Liver (tissue), 9 donors: Measurements from ENCODE around the gene THSD4. TPM values are rescaled to one million over a fixed set of nuclear protein-coding genes. Genes with fewer than 3 reads are reported as not detected.

ENCODE experiments used
- DNase-seq: peaks from one replicate; pipeline ENCODE4 v3.0.0-alpha.2; 2017; ENCODE audit warnings: low spot score
- H3K27ac ChIP-seq, 2 donors: one replicate each; pipeline ENCODE4 v1.7.0; 2013; ENCODE audit warnings: inconsistent platforms in 2 of 2, low read length in 2 of 2, control low read depth in 1 of 2, low read depth in 1 of 2, mild to moderate bottlenecking in 1 of 2
- H3K27me3 ChIP-seq, 4 donors: one replicate each; pipeline versions ENCODE4 v1.6.1 to v1.7.0; 2013; ENCODE audit warnings: low read length in 3 of 4, inconsistent platforms in 1 of 4, mild to moderate bottlenecking in 1 of 4, moderate library complexity in 1 of 4; ENCODE audit not compliant: control insufficient read depth in 4 of 4, insufficient read depth in 4 of 4
- H3K36me3 ChIP-seq, 4 donors: one replicate each; pipeline versions ENCODE4 v1.6.1 to v1.7.0; 2013; ENCODE audit warnings: low read length in 3 of 4, mild to moderate bottlenecking in 3 of 4, low read depth in 1 of 4, moderate library complexity in 1 of 4; ENCODE audit not compliant: control insufficient read depth in 4 of 4, insufficient read depth in 3 of 4
- H3K4me1 ChIP-seq, 4 donors: one replicate each; pipeline versions ENCODE4 v1.6.1 to v1.7.0; 2013; ENCODE audit warnings: low read length in 3 of 4, mild to moderate bottlenecking in 3 of 4, moderate library complexity in 1 of 4; ENCODE audit not compliant: control insufficient read depth in 4 of 4, insufficient read depth in 4 of 4
- H3K4me3 ChIP-seq, 3 donors: one replicate each; pipeline versions ENCODE4 v1.6.1 to v1.7.0; 2013; ENCODE audit warnings: low read length in 3 of 3, control low read depth in 1 of 3, low read depth in 1 of 3, mild to moderate bottlenecking in 1 of 3
- H3K9ac ChIP-seq, 2 donors: one replicate each; pipeline ENCODE4 v1.7.0; 2013; ENCODE audit warnings: low read length in 2 of 2, mild to moderate bottlenecking in 2 of 2, moderate library complexity in 2 of 2, control low read depth in 1 of 2, low read depth in 1 of 2
- H3K9me3 ChIP-seq, 4 donors: one replicate each; pipeline versions ENCODE4 v1.6.1 to v1.7.0; 2013; ENCODE audit warnings: low read length in 3 of 4; ENCODE audit not compliant: control insufficient read depth in 4 of 4
- ATF3 ChIP-seq: IDR thresholded peaks from 2 replicates; pipeline ENCODE4 v1.6.1; 2016; ENCODE audit warnings: antibody characterized with exemption
- CTCF ChIP-seq: fragments of 150-350 bp; IDR thresholded peaks from 2 replicates; pipeline ENCODE4 v1.5.1; 2017; ENCODE audit warnings: improper control_type of control experiment, low read depth, low read length; ENCODE audit not compliant: missing input control
- EGR1 ChIP-seq, 2 donors: IDR thresholded peaks; 2 replicates each; pipeline ENCODE4 v1.6.1; 2016 to 2018; ENCODE audit warnings: antibody characterized with exemption in 2 of 2, low read depth in 2 of 2
- FOXA1 ChIP-seq: IDR thresholded peaks from 2 replicates; pipeline ENCODE4 v1.6.1; 2016; ENCODE audit warnings: antibody characterized with exemption
- FOXA2 ChIP-seq: IDR thresholded peaks from 2 replicates; pipeline ENCODE4 v1.6.1; 2016; ENCODE audit warnings: antibody characterized with exemption
- GABPA ChIP-seq, 2 donors: IDR thresholded peaks in 1 of 2; conservative IDR thresholded peaks in 1 of 2; 2 replicates each; pipeline ENCODE4 v1.6.1; 2016; ENCODE audit warnings: antibody characterized with exemption in 2 of 2, mild to moderate bottlenecking in 1 of 2, moderate library complexity in 1 of 2
- HNF4A ChIP-seq, 2 donors: conservative IDR thresholded peaks; 2 replicates each; pipeline ENCODE4 v1.6.1; 2016; ENCODE audit warnings: antibody characterized with exemption in 2 of 2, mild to moderate bottlenecking in 2 of 2
- HNF4G ChIP-seq: IDR thresholded peaks from 2 replicates; pipeline ENCODE4 v1.6.1; 2016; ENCODE audit warnings: antibody characterized with exemption
- JUND ChIP-seq, 2 donors: IDR thresholded peaks; 2 replicates each; pipeline ENCODE4 v1.6.1; 2016; ENCODE audit warnings: antibody characterized with exemption in 2 of 2
- MAX ChIP-seq: IDR thresholded peaks from 2 replicates; pipeline ENCODE4 v1.6.1; 2016; ENCODE audit warnings: antibody characterized with exemption
- NR2F2 ChIP-seq: IDR thresholded peaks from 2 replicates; pipeline ENCODE4 v1.6.1; 2016; ENCODE audit warnings: antibody characterized with exemption
- RAD21 ChIP-seq, 2 donors: IDR thresholded peaks; 2 replicates each; pipeline ENCODE4 v1.6.1; 2016; ENCODE audit warnings: antibody characterized with exemption in 2 of 2, mild to moderate bottlenecking in 2 of 2
- RXRA ChIP-seq, 2 donors: IDR thresholded peaks; 2 replicates each; pipeline ENCODE4 v1.6.1; 2017 to 2018; ENCODE audit warnings: antibody characterized with exemption in 2 of 2, mild to moderate bottlenecking in 1 of 2
- SP1 ChIP-seq: IDR thresholded peaks from 2 replicates; pipeline ENCODE4 v1.6.1; 2018; ENCODE audit warnings: antibody characterized with exemption, mild to moderate bottlenecking
- YY1 ChIP-seq: IDR thresholded peaks from 2 replicates; pipeline ENCODE4 v1.6.1; 2016; ENCODE audit warnings: antibody characterized with exemption, mild to moderate bottlenecking
- ZBTB33 ChIP-seq: IDR thresholded peaks from 2 replicates; pipeline ENCODE4 v1.6.1; 2016; ENCODE audit warnings: antibody characterized with exemption
- WGBS: extraction: QIAGEN DNeasy Blood & Tissue Kit; methylation state at CpG from one replicate; pipeline ENCODE4 v1.1.7; 2013; 5-methylcytosine and 5-hydroxymethylcytosine counted together
- polyA plus RNA-seq, 2 donors: library from polyadenylated mRNA; stranded (reverse) in 1 of 2; unstranded in 1 of 2; fragments of 200-250 nt in 1 of 2; fragments of >200 nt in 1 of 2; fragmentation: Nextera tagmentation in 1 of 2; extraction: Ambion mirVana in 1 of 2; gene quantifications; one replicate each; pipeline versions ENCODE4 v1.2.1 to v1.2.3, GENCODE V29; 2013 to 2015
- total RNA-seq, 2 donors: library from RNA; depleted of rRNA; stranded (reverse); fragments of >200 nt; gene quantifications; one replicate each; pipeline ENCODE4 v1.2.3, GENCODE V29; 2014
- donor health status: healthy.
- donor health status: healthy.
- donor health status: healthy.
- donor health status: healthy.
- donor health status: healthy.

Gene THSD4
- total and polyA plus RNA-seq, 4 donors: 0.23 to 11.5 (median 1.9) TPM

- TF ChIP-seq NR2F2: no peak
- TF ChIP-seq CTCF: no peak
- peak; percentile 30 for TF ChIP-seq SP1
- no peak for TF ChIP-seq RAD21 (IDR thresholded peaks at IDR 0.05)
- TF ChIP-seq HNF4A (conservative IDR thresholded peaks at IDR 0.05): no peak
- TF ChIP-seq JUND (IDR thresholded peaks at IDR 0.05): no peak
- no peak for TF ChIP-seq ZBTB33
- TF ChIP-seq EGR1 (IDR thresholded peaks at IDR 0.05; ENCODE audit: low read depth in 2 of 2): no peak
- no peak for TF ChIP-seq GABPA (IDR thresholded peaks at IDR 0.05 in 1 of 2, conservative IDR thresholded peaks at IDR 0.05 in 1 of 2)
- TF ChIP-seq MAX: no peak
- TF ChIP-seq RXRA (IDR thresholded peaks at IDR 0.05): peak in 1 of 2 donors; percentile 15
- TF ChIP-seq ATF3: no peak
- no peak for TF ChIP-seq HNF4G
- no peak for TF ChIP-seq FOXA2
- H3K9ac ChIP-seq: no peak overlapping the region
- H3K27ac ChIP-seq: peak overlapping the region in 1 of 2 donors; percentile 9
- no peak overlapping the region for H3K4me3 ChIP-seq
- H3K4me1 ChIP-seq: peaks cover 0 to 5% (median 0%) of the 10 kb centered on the region in 4 donors
- no peak for DNase-seq
- 74% methylated on average over 4 of the region's 4 CpGs for WGBS
- no peaks in the 10 kb centered on the region for H3K9me3 ChIP-seq
- peaks cover 0 to 8% (median 2%) of the 10 kb centered on the region in 4 donors for H3K36me3 ChIP-seq
- no peaks in the 10 kb centered on the region for H3K27me3 ChIP-seq
Observed at GRCh38 chr15:71755092-71755970, 640.1 kb downstream of the THSD4 start.

GRCh38 chr15:71756599-71757352 lies 641.5 kb downstream of the THSD4 start:
- H3K27me3 ChIP-seq: no peaks in the 10 kb centered on the region
- H3K4me1 ChIP-seq: peaks cover 0 to 5% (median 0%) of the 10 kb centered on the region in 4 donors
- no peak for DNase-seq
- H3K36me3 ChIP-seq: peaks cover 0 to 7% (median 0%) of the 10 kb centered on the region in 4 donors
- no peak overlapping the region for H3K4me3 ChIP-seq
- H3K9me3 ChIP-seq: no peaks in the 10 kb centered on the region
- WGBS: 95% methylated on average over 8 of the region's 8 CpGs
- H3K27ac ChIP-seq: no peak overlapping the region
- H3K9ac ChIP-seq: no peak overlapping the region
- TF ChIP-seq MAX (no peak), ZBTB33 (no peak), EGR1 (IDR thresholded peaks at IDR 0.05; ENCODE audit: low read depth in 2 of 2) (no peak), RXRA (IDR thresholded peaks at IDR 0.05) (no peak), SP1 (no peak), JUND (IDR thresholded peaks at IDR 0.05) (no peak), ATF3 (no peak), YY1 (no peak), FOXA1 (no peak), HNF4G (no peak), CTCF (no peak)
